Activated T-cell treated with anti-CD3 and anti-CD28 coated beads, Interleukin-2, amount 50 U/mL, for 4 hours (primary cell): ENCODE data around the gene XXYLT1. TPM values are rescaled to one million over a fixed set of nuclear protein-coding genes. Genes with fewer than 3 reads are reported as not detected.

Experiments
- ATAC-seq, 2 donors: fragments of 200-7000 bp; cut with Tn5 transposase; one replicate each; pipeline ENCODE4 v1.10.0; 2021
- DNase-seq: peaks from one replicate; pipeline ENCODE4 v3.0.0-alpha.2; 2020
- H3K27me3 Mint-ChIP-seq: one replicate; pipeline ENCODE4 v1.8.0; 2021; ENCODE audit warnings: low read depth, mixed read lengths
- H3K36me3 Mint-ChIP-seq: one replicate; pipeline ENCODE4 v1.8.0; 2022; ENCODE audit warnings: mixed read lengths; ENCODE audit not compliant: insufficient read depth
- H3K4me1 Mint-ChIP-seq: one replicate; pipeline ENCODE4 v1.8.0; 2021; ENCODE audit warnings: low read depth, mixed read lengths
- H3K4me3 Mint-ChIP-seq: one replicate; pipeline ENCODE4 v1.8.0; 2021; ENCODE audit warnings: mild to moderate bottlenecking, moderate library complexity, mixed read lengths
- H3K9me3 Mint-ChIP-seq: one replicate; pipeline ENCODE4 v1.8.0; 2021; ENCODE audit warnings: mixed read lengths
- total RNA-seq, 3 donors: library from RNA; stranded (reverse); gene quantifications; one replicate each; pipeline ENCODE4 v1.2.1, GENCODE V29; 2021

The XXYLT1 gene
- total RNA-seq, 3 donors from 2014 or later, result 8.6 to 10.6 (median 8.8) TPM

DNA sequence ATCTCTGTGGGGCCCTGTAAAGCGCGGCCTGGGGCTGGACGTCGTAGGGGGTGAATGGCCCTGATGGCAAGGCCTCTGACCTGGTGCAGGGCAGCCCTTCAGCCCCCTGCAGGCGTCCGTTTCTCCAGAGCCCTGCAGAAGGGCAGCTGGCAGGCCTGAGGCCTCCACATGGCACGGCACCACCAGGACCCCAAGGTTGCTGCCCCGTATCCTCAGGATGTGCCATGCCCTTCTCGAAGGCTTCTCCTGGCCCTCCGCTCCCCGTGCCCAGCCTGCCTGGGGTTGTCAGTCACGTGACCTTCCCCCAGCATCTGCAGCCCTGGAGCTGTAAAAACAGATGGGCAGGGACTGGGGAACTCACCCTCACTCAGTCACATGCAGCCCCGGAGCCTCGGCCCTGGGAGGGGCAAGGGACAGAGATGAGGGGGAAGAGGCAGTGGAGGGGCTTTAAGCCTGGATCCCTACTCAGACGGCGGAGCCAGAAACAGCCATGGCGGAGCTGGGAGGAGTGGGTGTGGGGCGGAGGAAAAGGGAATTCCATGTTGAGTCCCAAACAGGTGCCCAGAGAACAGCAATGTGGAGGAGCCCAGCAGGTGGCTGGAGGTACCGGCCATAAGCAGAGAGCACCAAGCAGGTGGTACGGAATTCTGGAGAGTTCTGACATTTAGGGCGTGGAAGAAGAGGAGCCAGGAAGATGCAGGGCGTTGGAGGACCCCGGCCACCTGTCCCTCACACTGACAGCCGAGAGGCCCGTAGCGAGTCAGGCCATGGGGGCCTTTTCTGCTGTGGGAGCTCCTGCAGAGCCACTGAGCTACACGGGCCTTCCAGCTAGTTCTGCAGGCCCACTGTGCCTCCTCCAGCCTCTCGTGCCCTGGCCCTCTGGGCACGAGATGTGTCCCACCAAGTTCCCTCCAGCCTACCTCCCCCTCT is 193.1 kb downstream of the XXYLT1 start:
- H3K36me3 Mint-ChIP-seq, result no peaks in the 10 kb centered on the region
- no peaks in the 10 kb centered on the region for H3K9me3 Mint-ChIP-seq
- peaks cover 4% of the 10 kb centered on the region for H3K4me1 Mint-ChIP-seq
- ATAC-seq (no peak), DNase-seq (no peak)
- no peaks in the 10 kb centered on the region for H3K27me3 Mint-ChIP-seq
- no peak overlapping the region for H3K4me3 Mint-ChIP-seq

DNA sequence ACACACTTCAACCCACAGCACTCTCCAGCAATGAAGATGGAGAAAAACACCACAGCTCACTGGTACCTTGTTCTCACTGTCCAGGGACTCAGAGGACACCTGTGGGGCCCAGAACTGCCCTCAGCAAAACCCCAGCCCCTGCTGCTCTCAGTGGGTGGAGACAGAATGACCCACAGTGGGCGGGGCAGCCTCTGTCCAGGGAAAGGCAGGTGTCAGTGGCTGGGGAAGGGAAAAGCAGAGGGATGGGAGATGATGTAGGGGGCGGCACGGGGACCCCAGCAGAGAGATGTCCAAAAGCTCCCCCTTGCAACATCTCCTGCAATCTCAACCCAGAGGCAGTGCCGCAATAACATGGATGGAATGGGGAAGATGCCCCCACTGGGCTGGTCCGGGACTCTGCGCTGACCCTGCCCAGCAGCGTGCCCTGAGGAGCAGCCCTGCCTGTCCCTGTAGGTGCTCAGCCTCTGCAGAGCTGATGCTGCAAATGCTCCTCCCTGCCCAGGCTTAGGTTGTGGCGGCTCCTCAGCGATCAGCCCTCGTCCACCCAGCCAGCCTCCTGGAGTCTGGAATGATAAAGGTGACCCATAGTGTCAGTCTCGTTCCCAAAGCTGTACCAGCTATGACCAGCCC is 193.9 kb downstream of the XXYLT1 start:
- Mint-ChIP-seq H3K27me3 (no peaks in the 10 kb centered on the region), H3K4me1 (peaks cover 4% of the 10 kb centered on the region), H3K36me3 (no peaks in the 10 kb centered on the region), H3K9me3 (no peaks in the 10 kb centered on the region), H3K4me3 (no peak overlapping the region)
- ATAC-seq, result no peak
- DNase-seq, result no peak

DNA sequence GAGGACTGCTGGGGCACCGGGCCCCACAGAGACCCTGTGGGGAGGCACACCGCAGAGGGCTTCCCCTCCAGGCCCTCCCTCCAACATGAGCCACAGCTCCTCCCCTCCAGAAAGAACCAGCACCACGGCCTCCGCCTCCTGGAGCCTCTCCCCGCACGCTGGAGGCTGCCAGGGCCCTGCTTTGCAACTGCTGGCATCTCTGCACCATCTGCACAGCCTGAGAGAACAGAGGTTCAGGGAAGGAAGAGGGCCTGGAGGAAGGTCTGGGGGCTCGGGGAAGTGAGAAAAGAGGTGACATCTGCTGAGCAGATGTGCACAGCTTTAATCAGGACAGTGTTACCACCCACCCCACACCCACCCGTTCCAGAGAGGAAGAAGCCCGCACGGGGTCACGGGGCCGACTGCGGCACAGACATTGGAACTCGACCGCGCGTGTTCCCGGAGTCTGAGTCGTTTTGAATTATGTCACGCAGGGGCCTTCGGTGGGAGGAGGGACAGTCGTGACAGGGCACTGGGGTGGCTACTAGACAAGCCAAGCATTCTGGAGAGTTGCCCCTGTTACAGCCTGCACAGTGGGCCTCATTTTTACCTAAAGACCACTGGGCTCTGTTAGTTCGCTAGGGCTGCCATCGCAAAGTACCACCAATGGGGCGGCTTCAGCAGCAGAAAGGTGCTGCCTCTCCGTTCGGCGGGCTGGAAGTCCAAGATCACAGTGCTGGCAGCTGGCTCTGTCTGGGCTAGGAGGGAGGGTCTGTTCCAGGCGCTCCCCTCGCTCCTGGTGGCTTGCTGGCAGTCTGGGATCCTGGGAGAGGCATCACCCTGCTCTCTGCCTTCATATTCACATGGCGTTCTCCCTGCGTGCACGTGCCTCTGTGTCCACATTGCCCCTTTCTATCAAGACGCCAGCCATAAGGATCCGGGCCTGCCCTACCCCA is 194.8 kb downstream of the XXYLT1 start:
- DNase-seq (no peak), ATAC-seq (no peak)
- H3K4me1 Mint-ChIP-seq, result peaks cover 4% of the 10 kb centered on the region
- no peak overlapping the region for H3K4me3 Mint-ChIP-seq
- no peaks in the 10 kb centered on the region for H3K9me3 Mint-ChIP-seq
- no peaks in the 10 kb centered on the region for H3K27me3 Mint-ChIP-seq
- no peaks in the 10 kb centered on the region for H3K36me3 Mint-ChIP-seq

DNA sequence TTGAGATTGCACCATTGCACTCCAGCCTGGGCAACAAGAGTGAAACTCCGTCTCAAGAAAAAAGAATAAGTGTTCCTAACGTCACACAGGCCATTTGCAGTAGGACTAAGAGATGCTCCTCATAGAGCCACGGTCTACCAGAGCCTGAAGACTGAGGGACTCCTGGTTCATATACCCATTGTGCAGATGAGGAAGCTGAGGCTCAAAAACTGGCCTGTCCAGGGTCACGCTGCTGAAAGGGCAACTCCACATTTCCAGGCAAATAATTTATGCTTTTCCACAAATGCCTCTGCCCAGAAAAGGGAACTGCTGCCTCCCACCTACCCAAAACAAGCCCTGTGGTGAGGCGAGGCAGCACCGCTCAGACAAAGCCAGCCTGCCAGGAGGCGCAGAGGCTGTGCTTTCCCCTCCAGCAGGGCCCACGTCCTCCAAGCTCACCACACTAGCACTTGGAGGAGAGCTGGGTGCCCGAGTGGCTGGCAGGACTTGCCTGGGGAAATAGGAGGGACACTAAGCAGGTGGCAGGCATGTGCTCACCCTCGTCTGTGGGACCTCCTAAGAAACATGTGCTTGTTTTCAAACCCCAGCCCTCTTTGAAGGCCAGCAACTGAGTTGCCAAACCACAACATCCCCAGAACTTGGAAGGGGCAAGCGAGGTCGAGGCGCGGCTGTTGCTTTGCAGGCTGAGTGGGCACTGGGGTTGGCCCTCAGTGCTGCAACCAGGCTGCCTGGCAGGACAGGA is 195.6 kb downstream of the XXYLT1 start:
- no peak overlapping the region for H3K4me3 Mint-ChIP-seq
- H3K36me3 Mint-ChIP-seq, result no peaks in the 10 kb centered on the region
- DNase-seq, result no peak
- no peaks in the 10 kb centered on the region for H3K9me3 Mint-ChIP-seq
- ATAC-seq, result no peak
- no peaks in the 10 kb centered on the region for H3K27me3 Mint-ChIP-seq
- H3K4me1 Mint-ChIP-seq, result peaks cover 4% of the 10 kb centered on the region

DNA sequence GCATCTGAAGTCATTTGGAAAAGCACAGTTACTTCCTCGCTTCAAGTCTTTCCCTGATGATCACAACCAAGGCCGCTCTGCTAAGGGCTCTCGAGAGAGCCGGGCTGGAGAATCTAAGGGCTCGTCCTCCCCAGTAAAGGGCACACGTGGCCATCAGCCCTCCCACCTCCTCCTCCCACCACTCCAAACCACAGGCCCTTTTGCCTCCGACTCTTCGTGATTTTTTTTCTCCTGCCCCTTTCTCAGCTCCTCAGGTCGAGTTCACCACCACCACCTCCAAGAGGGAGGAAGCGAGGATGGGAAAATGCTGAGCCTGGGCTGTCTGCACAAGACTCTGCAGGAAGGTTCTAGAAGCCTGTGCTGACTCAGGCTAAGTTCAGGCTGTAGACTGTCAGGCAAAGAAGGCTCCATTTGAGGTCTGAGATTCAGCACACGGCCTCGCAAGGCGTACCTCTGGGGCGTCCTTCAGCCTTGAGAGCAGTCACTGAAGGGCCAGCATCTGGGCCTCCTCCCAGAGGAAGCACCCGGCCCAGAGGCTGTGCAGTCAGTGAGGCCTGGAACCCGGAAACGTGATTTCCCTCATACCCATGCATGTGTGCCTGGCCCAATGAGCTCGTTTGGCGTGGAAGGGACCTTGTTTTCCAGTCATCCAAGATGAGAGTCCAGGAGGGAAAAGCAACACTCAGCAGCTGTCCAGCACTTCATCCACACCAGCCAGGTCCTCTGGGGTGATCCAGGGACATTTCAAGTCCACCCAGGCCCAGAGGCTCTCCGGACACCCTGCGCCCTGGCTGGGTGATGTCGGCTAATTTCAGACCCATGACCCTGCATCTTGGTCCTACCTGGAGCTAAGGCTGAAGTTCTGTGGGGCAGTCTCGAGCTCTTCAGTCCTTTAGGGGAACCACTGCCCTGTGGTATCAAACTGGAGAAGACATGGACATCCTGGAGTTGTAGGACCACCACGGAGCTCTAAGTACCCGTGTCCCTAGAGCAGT is 196.8 kb downstream of the XXYLT1 start:
- no peaks in the 10 kb centered on the region for H3K9me3 Mint-ChIP-seq
- H3K4me3 Mint-ChIP-seq, result no peak overlapping the region
- no peaks in the 10 kb centered on the region for H3K4me1 Mint-ChIP-seq
- DNase-seq (no peak), ATAC-seq (no peak)
- no peaks in the 10 kb centered on the region for H3K27me3 Mint-ChIP-seq
- peaks cover 3% of the 10 kb centered on the region for H3K36me3 Mint-ChIP-seq

DNA sequence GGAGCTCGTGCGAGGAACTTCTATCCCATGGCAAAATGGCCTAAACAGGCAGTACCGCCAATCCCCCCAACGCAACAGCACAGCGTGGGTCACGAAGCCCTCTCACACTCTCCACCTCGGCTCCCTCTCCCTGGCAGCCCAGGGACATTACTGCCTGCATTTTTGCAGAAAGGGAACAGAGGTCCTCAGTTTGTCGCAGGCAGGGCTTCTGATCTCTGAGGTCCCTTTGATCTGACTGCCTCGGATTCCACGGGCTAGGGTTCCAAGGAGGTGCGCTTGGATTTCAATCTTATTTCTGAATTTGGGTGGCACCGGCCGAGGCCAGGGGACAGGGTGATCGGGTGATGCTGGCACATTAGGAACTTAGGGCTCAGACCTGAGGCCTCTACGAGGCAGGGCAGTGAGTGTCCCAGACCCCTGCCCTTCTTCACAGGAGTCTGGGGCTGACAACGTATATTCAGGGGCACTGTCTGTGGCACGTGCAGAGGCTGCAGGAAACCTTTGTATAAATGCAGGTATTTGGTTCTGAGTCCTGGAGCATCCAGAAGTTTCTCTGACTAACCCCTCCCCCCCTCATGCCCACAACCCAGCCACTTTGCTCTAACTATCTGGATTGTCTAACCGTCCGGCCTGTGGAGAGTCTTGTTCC is 197.9 kb downstream of the XXYLT1 start:
- Mint-ChIP-seq H3K9me3 (no peaks in the 10 kb centered on the region), H3K4me1 (no peaks in the 10 kb centered on the region), H3K36me3 (peaks cover 8% of the 10 kb centered on the region), H3K4me3 (no peak overlapping the region), H3K27me3 (no peaks in the 10 kb centered on the region)
- ATAC-seq (no peak), DNase-seq (no peak)

DNA sequence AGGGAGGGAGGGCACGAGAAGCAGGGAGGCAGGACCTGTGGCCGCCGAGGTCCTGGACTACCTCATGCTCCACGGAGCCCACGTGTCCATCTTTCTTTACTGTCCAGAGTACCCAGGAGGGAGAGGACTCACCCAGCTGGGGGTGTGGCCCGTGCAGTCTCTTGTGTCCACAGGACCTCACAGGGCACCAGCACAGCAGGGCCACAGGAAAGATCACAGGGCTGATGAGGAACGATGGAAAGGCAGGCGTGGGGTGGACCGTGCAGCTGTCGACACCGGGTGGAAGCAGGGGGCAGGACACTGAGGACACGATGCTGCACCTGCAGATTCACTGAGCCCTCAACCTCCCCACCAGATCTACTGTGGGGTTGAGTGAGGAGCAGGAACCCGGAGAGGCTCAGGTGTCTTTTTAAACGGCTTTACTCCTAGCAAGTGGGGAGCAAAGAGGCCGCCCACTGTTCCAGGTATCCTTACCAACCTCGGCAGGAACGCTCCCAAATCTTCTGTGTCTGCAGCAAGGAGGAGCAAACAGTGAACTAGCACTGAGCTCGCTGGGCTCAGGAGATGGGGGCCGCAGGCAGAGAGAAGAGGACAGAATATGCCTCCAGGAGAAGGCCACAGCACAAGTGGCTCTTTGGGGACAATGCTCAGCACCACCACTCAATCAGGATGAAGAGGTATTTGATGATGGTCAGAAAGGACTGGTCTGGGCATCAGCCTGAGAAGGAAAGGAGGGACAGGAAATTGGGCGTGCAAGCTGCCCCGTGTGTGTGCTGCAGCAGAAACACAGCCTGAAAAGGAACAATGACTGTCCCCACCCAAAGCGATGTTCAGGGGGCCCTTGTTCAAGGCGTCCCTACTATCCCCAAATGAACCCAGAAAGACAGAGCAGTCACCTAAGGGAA is 198.8 kb downstream of the XXYLT1 start:
- Mint-ChIP-seq H3K36me3 (peaks cover 10% of the 10 kb centered on the region), H3K9me3 (no peaks in the 10 kb centered on the region), H3K4me3 (no peak overlapping the region), H3K4me1 (no peaks in the 10 kb centered on the region), H3K27me3 (no peaks in the 10 kb centered on the region)
- ATAC-seq (no peak), DNase-seq (peak; percentile 1)

DNA sequence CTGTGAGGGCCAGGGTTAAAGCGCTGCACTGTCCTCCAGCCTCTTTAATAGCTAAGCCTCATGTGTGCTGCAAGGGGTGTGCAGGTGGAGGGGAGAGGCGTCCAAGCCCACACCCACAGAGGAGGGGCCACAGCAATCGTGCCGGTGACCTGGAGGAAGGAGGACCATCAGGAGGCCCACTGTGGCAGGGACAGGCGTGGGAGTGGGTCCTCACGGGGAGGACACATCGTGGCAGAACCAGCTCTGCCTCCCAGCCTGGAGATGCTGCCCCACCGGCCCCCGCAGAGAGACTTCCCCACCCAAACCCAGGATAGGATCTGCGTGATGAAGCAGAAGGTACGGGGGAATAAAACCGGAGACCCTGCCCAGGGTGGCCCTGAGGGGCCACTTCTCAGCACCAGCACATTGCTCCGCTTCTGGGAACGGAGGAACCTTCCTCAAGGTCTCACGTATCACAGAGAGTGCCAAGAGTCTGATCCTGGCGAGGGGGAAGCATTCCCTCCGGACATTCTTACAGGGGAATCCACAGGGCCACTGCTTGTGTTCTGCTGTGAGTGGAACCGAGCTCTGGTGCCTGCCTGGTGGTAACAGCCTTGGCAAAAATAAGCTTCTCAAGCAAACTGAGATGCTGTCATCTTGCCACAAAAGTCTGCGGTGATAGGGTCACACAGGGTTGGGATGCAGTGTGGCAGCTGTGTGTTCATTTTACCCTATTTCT is 199.8 kb downstream of the XXYLT1 start:
- H3K9me3 Mint-ChIP-seq, result no peaks in the 10 kb centered on the region
- DNase-seq, result no peak
- H3K27me3 Mint-ChIP-seq, result no peaks in the 10 kb centered on the region
- peaks cover 10% of the 10 kb centered on the region for H3K36me3 Mint-ChIP-seq
- no peaks in the 10 kb centered on the region for H3K4me1 Mint-ChIP-seq
- no peak overlapping the region for H3K4me3 Mint-ChIP-seq
- ATAC-seq, result no peak

DNA sequence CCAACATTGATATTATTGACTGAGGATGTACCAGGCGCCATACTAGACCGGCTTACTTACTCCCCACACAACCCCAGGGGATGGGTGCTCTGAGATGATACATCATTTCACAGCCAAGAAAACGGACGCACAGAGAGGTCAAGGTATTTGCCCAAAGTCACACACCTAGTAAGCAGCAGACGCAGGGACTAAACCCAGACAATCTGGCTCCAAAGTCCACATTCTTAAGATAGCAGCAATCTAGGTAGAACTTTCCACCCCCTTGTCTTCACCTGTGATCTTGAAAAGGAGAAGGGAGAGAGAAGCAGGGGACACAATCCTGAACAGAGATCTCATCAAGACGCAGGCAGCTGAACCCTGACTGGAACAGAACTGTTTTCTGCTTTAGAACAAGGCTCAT is 200.6 kb downstream of the XXYLT1 start:
- Mint-ChIP-seq H3K9me3 (no peaks in the 10 kb centered on the region), H3K36me3 (peaks cover 10% of the 10 kb centered on the region), H3K4me3 (no peak overlapping the region), H3K27me3 (no peaks in the 10 kb centered on the region), H3K4me1 (no peaks in the 10 kb centered on the region)
- ATAC-seq (no peak), DNase-seq (no peak)

DNA sequence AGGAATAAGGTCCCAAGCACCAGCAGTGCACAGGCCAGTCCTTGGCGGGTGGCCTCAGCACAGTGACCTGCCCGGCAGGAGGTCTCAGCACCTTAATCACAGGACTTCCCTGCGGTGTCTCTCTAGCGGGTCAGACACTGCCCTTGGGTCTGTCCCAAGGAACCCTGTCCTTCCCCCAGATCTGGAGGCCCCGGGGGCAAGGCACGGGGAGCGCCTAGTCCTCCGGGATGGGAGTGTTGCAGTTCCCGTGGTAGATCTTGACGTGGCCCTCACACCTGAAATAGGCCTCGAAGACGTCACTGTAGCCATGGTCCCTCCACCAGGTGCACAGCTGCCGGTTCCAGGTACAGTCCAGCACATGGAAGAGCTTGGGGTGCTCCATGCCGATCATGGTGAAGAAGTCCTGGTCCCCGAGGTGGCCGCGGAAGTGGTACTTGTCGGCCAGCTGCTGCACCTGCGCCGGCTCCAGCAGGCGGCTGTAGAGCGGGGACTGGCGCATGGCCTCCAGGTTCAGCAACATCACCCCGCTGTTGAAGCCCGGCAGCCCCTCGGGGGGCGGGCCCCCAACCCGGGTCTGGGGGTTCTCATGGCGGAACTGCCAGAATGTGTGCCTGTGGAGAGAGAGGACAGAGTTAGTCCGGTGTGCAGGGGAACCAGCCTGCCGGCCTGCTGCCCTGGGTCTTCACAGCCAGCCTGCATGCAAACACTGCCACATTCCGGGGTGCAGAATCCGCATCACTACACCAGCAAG is 201.3 kb downstream of the XXYLT1 start:
- ATAC-seq (no peak), DNase-seq (peak; percentile 1)
- Mint-ChIP-seq H3K36me3 (peaks cover 10% of the 10 kb centered on the region), H3K27me3 (no peaks in the 10 kb centered on the region), H3K9me3 (no peaks in the 10 kb centered on the region), H3K4me1 (peaks cover 1% of the 10 kb centered on the region), H3K4me3 (no peak overlapping the region)
